ENCODE results near the gene RGS6.
A peak's percentile ranks its signal among the peaks of the same experiment; 100 is the strongest.

The RGS6 gene

DNA sequence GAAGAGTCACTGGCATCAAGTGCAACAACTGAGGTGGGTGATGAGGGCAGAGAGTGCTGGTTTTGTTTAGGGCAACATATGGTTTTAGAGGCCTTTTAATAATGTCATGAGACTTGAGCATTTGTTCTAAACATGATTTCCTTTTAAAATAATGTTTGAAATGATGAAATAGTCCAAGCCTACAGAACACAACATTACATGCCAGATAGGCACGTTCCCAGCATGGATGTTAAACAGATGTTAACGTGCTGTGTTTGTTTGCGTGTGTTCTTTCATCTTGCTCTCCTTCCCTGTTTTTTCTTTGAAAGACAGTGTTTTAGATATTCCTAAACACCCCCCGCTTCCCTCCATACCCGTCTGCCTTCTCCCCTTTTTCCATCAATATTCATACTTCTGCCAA lies 82.3 kb downstream of the RGS6 start:
- no peak for DNase-seq (ENCODE audit: low read depth in 2 of 2)

DNA sequence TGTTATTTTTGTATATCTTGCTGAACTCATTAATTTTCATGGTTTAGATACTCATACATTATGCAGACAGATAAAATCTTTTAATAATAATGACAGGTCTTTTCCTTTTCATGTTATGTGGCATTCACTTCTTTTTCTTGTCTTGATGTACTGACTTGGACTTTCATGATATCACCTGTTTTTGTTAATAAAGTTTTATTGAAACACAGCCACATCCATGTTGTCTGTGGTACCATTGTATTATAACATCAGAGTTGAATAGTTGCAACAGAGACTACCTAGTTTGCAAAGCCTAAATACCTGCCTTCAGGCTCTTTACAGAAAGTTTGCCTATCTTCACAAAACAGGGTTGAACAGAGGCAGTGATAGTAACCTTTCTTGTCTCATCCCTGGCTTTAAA lies 85.1 kb downstream of the RGS6 start:
- DNase-seq (ENCODE audit: low read depth in 2 of 2), result no peak

DNA sequence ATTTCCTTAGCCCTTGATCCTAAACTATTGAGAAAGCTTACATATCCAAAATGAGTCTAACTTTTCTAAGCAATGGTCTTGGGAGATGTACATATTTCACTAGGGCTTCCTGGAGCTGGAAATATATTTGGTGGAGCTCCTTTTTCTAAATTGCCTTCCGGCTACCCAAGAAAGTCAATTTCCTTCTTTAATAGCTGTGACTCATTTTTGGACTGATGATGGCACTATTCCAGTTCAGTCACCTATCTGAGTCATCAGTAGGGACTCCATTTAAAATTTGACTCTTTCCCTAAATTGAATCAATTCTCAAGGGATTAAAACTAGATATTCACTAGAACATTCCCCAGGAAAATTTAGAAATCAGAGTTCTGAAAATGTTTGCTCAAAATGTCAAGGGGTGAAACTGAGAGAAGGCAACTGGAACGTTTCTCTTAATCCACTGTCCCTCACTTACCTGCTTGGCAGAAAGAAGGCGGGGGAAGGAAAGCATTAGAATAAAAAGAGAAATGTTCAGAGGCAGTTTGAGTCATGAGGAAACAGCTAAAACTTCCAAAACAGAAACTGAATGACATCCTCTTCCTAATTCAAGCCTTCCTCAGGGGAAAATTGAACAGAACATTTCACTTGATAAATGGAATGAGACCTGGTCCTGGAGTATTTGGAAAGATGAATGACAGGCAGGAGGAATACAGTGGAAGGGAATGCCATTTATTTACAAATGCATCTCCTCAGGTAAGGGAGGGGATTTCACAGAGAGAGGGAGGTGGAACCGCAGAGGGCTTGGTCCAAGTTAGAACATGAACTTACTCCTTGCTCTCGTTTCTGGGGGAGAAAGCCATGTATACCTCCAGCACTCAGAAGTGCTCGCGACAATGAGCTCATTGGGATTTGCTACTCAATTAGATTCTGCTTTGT lies 91.2 kb downstream of the RGS6 start:
- DNase-seq (ENCODE audit: low read depth in 2 of 2), result no peak

DNA sequence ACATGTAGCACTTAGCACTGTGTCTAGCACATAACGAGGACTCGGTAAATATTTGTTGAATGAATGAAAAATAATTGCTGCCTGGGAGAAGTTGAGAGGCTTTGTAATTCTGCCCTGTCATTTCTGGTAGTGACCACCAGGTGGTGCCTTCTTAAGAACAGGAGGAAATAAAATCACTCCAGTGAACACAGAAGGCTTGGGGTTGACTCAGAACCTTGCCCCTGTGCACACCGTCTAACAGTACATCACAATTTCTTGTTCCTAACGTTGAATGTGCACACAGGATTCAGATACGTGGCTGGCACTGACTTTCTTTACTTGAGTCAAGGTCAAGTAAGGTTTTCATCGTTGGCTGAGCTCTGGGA lies 91.8 kb downstream of the RGS6 start:
- DNase-seq (ENCODE audit: low read depth in 2 of 2), result peak in 1 of 2 donors; percentile 7

DNA sequence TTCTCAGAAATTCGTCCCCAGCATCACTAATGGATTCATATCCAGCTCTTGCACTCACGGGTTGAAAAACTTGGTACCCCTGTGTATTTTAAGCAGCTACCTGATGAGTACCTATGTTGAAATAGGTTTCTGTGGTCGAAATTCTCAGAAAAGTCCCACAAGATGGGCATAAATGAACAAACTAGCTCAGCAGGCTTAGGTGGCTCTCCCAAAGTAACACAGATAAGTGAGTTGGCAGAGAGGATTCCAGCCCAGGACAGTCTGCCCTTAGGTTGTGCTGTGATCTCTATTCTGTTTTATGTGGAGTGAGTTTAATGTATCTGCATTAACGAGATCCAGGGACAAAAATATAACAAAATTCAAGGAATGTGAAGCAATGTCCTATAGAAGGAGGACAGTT lies 92.3 kb downstream of the RGS6 start:
- no peak for DNase-seq (ENCODE audit: low read depth in 2 of 2)

DNA sequence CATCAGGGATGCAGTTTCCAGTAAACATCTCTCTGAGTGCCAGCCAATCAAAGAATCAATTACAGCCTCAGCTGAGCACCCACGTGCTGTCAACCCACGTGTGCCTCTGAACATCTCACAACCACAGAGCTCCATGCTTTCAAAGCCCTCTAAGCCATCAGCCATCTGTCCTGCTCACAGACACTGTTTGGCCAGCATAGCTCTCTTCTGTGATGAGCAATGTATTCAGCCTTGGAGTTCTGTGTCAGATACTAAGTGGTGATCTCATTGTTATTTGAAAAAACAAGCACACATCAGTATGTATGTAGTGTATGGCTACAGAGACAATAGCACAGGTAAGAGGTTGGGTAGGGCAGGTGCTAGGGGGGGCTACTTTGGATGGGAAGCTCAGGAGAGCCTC lies 94.3 kb downstream of the RGS6 start:
- DNase-seq (ENCODE audit: low read depth in 2 of 2), result no peak

DNA sequence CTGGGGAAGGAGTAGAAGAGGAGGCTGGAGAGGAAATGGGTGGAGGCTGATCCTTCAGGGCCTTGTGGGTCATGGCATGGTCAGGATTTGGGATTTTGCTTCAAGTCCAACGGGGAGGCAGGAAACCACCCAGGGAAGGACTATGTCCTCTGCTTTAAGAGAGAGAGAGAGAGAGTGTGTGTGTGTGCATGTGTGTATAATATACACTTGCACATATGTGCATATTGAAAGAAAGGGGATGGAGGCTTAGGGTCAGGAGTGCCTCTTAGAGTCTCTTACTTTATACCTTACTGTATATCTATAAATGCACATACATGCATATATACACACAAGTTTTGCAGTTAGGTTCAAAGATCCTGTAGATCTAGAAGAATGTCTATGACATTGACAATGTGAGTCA lies 94.8 kb downstream of the RGS6 start:
- DNase-seq (ENCODE audit: low read depth in 2 of 2), result no peak

DNA sequence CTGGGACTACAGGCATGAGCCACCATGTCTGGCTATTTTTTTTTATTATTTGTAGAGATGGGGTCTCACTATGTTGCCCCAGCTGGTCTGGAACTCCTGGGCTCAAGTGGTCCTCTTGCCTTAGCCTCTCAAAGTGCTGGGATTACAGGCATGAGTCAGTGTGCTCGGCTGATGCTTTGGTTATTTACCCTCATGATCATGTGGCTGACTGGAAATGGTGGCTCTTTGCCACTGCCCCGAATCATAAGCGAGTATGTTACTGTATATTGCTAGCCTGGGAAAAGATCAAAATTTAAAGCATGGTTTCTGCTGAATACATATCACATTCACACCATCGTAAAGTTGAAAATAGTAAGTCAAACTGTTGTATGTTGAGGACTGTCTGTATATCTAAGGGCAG lies 101.1 kb downstream of the RGS6 start:
- no peak for DNase-seq (ENCODE audit: low read depth in 2 of 2)

DNA sequence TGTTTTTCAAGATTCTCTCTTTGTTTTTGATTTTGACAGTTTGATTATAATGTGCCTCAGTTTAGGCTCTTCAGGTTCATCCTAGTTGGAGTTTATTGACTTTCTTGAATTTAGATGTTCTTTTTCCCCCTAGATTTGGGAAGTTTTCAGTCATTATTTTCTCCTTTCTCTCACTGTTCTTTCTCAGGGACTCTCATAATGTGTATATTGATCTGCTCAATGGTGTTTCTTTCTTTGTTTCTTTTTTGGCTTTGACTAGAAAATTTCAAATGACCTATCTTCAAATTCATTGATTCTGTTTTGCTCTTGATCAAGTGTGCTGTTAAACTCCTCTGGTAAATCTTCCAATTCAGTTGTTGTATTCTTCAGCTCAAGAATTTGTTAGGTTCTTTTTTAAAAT lies 108.3 kb downstream of the RGS6 start:
- no peak for DNase-seq (ENCODE audit: low read depth in 2 of 2)

DNA sequence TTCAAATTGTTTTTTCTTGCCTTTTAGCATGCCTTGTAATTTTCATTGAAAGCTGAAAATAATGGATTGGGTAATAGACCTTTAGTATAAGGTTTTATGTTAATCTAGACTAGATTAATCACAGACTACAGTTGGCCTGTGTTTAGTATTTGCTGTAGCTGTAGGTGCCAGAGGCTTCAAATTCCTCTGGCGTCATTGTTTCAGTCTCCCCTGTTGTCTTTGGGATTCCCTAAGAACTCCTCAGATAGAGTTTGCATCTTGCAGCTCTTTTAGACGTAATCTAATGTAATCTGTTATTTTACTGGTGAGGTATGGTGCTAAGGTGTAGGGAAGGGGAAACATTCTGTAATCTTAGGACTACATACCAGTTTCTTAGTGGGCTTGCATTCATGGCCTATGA lies 113.0 kb downstream of the RGS6 start:
- no peak for DNase-seq (ENCODE audit: low read depth in 2 of 2)

DNA sequence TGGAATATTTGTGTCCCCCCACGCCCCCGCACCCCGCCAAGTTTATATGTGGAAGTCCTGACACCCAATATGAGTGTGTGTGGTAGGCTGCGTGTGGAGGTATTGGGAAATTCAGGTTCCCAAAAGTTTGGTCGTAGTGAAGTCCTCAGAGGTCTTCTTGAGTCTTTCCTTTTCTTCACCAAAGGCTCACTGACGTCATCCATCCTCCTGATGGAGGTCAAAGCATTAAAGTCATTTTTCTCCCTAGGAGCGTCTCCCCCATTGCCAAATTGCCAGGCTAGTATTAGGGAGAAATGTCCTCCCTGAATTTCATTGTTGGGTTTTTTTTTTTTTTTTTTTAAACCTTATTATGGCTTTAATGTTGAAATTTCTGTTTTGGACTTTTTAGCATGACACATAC lies 113.7 kb downstream of the RGS6 start:
- no peak for DNase-seq (ENCODE audit: low read depth in 2 of 2)

DNA sequence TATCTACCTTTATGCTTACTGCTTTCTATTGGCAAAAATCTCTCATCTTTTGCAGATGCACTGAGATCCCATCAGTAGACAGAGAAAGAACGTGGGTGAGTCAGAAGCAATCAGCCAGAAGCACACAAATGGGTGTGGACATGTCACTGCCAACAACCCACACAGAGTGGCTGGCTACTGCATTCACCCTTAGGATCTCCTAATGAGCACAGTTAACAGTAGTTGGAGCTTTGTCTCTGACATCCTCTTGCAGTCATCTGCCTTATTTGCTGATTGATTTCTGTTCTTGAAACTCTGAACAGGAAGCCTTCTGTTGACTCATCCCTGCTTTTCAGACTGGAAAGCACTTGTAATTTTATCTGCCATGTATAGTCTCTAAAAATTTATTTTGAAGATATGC lies 117.2 kb downstream of the RGS6 start:
- DNase-seq (ENCODE audit: low read depth in 2 of 2), result no peak

DNA sequence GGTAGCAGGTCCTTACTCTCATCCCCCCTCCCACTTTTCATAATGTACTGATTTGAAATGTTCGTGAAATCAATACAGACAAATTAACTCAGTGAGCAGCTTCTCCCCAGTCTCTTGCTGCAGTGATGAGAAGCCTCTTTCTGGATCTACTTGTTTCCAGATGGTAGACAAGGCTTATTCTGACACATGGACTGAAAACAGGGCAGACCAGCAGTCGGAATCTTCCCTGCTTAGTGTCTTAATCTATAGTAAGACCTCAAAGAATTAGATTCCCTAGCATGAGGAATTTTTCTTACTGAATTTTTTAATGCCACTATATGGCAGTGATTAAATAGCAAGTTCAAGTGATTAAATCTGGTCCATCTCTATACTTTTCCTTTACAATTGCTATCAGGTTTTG lies 120.1 kb downstream of the RGS6 start:
- DNase-seq (ENCODE audit: low read depth in 2 of 2), result no peak

DNA sequence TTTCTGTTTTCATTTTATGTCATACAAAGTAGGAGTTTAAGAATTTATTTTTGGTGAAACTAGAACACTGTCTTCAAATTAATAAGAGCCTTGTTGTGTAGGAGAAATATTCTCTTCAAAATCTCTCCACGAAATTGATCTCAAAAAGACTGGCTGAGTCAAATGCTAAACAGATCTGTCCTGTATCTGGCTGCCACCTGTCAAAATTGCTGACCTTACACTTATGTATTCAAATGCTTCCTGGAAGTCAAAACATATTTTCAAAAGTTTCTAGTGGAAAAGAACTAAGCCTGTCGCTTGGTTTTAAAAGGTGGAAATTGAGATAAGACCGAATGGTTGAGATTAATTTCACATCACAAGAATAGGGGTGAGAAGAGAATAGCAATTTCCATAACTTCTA lies 121.4 kb downstream of the RGS6 start:
- no peak for DNase-seq (ENCODE audit: low read depth in 2 of 2)

DNA sequence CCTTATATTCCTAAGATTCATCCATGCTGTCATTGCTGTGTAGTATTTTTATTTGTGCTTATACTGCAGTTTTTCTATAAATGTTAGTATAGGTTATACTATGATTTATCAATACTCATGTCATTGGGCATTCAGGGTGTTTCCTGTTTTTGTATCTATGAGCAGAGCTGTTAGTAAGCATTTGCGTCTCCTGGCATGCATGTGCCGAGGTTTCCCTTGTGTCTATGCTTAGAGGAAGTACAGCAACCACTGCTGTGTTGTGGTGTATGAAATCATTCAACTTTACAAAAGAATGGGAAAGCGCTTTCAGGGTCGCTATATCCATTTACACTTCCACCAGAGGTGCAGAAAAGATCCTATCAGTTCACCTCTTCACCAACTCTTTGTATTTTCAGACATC lies 122.7 kb downstream of the RGS6 start:
- DNase-seq (ENCODE audit: low read depth in 2 of 2), result no peak

DNA sequence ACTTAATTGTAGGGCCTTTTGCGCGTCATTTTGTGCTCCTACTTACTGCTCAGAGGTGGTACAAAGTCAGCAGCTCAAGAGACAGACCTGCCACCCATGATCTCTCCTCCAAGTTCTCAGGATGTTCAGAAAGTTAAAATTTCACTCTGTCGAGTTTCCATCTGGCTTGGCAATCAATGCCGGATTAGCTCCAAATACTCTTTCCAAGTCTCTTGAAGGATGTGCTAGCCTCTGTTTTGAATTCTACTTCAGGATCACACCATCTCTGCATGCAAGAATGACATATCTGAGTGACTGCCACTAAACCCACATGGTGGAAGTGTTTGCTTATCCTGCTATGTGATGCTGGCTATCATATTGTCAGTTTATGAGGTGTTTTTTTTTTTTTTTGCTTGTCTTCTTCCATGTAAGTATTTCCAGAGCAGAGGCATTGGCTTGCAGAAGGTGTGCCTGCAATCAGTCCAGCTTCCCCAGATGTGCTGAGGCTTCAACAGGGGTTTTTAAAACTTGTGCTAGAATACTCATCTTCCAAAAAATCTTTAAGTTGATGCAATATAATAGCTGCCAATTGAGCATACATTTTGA lies 125.6 kb downstream of the RGS6 start:
- DNase-seq (ENCODE audit: low read depth in 2 of 2), result no peak

DNA sequence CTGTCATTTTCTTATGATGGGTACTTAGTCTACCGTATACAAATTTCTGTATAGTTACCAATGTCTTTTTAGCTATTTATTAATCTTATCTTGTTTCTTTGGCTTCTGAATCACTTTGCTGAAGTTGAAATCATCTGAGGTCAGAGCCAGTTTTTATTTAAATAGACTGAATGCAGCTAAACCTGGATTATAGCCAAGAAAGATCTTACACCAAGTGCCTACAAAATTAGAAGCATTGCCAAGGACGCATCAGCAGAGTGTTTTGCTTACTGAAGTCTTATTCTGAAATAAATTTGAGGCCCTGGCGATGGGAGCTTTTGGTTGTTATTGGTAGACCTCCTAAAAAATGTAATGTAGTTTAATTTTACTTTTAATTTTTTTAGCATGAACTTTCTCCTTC lies 128.2 kb downstream of the RGS6 start:
- DNase-seq (ENCODE audit: low read depth in 2 of 2), result no peak

DNA sequence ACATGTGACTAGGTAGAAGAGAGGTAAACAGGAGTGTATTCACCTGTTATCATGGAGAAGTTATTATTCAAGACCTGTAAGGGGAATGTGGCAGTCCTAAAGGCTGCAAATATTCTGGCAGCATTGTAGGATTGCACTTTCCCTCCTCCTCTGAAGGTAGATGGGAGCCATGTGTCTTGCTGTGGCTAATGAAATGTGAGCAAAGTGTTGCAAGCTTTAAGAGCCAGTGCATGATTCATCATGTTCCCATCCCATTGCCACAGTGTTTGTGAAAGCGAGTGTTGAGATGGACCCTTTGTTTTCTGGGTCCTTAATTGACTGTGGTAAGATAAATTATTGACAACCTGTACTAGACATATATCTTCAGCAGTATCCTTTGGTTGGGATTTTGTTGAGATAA lies 128.7 kb downstream of the RGS6 start:
- no peak for DNase-seq (ENCODE audit: low read depth in 2 of 2)

DNA sequence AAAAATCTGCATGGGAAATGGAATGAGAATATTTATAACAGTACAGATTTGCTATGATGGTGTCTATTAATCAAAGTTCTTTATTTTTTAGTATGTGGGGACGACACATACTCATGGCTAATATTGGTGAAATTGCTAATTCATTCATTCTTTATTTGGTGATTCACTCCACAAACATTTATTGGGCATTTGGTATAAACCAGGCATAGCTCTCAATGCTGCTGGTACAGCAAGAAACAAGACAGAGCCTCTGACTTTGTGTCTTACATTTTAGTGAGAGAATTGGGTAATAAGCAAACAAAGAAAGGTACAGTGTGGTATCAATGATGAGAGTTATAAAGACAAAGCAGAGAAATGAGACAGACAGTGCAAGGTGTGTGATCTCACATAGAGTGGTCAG lies 129.5 kb downstream of the RGS6 start:
- no peak for DNase-seq (ENCODE audit: low read depth in 2 of 2)

DNA sequence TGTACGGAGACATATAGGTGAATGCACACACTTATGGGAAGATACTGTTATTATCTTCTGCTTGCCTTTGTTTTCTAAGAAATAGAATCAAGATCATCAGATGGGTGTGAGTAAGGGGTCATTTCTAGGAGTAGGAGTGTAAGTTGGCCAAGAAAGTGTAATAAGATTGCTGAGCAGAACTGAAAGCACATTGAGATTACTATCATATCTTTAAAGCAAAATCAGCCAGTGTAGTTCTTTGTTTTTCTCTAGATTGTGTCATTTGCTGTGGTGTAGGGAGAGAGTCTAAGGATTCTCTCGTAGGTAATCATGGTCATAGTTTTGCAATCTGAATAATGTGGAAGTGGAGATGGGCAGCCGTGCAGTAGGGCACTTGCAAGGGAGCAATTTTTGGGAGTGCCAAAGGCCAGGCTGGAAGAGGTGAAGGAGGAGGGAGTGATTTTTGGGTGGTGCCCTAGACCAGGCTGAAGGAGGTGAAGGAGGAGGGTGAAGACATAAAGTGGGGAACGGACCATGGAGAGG lies 131.6 kb downstream of the RGS6 start:
- DNase-seq (ENCODE audit: low read depth in 2 of 2), result no peak

DNA sequence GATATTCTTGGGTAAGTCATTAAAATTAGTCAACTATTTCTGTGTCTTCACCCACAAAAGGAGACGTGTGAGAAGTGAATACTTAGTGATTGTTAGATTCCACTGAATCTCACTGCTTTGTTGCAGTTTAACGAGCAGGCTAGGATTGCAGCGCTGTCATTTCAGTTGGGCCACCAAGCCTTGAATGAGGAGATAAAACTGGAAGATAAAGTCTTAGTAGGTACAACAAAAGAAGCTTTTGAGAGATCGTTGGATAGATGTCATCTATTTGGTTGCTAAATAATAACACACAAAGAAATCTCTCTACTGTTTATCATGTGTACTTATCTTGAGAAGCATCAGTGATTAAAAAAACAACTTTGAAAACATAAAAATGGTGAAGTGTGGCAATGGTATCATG lies 132.3 kb downstream of the RGS6 start:
- DNase-seq (ENCODE audit: low read depth in 2 of 2), result no peak

DNA sequence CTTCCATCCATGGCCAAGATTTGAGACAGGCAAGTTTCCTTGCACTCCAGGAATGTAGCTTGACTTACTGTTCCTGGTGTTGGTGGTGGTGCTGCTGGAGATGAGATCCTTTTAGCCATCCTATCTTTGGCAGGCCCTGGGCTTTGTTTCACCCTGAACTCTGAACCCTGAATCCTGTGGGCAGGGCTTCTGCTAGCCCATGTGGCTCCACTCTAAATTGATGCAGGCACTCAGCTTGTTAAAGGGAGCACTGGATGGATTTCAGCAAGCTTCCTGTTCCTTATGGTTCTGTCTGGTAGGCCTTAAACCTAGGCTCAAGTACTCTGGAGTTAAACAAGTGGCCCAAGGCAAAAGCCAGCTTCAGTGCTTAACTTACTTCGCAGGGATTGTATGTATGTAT lies 138.2 kb downstream of the RGS6 start:
- DNase-seq (ENCODE audit: low read depth in 2 of 2), result no peak

DNA sequence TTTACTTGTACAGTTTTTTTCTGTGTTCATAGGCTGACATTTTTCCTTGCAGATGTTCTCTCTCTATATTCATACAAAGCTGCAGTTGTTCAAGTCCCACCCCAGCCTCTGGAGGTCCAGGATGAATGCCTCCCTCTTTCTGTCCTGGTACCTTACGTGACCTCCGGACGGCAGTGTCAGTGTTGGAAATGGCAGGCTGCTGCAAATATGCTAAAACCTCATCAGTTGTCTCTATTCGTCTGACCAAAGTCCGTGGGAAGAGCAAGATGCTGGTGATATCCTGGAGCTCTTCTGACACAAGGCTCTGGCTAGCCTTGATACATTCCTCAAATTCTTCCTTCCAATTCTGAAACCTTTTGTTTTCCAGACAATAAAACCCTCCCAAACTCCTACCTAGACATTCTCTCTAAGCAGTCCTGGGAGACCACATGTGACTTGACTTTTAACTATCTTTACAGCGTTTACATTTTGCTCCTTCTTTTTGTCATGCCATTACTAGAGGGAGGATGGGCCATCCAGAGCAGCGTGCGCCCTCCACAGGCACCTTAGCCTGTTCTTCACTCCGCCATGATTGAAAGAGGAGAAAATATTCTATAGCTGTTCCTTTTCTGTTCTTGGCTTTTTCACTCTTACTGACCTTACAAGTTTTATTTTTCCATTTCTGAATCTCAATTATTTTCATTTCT lies 143.6 kb downstream of the RGS6 start:
- DNase-seq (ENCODE audit: low read depth in 2 of 2), result no peak
